ENCODE measurements around the gene CFAP46. TPM values are rescaled to one million over a fixed set of nuclear protein-coding genes. Genes with fewer than 3 reads are reported as not detected.
"Not testable (repeated sequence)": the region's sequence is repeated elsewhere in the genome, so short reads cannot be mapped to it uniquely, and the experiment has no call there.

The CFAP46 gene
- total RNA-seq, 1 donor, result under 0.01 TPM

GRCh38 chr10:132931258-132932250, 10.8 kb downstream of the CFAP46 start:
- not testable (repeated sequence) for DNase-seq (ENCODE audit: low read depth in 2 of 3, low spot score in 2 of 3)

- DNase-seq (ENCODE audit: low read depth in 2 of 3, low spot score in 2 of 3), result not testable (repeated sequence)
These were observed 11.7 kb downstream of the CFAP46 start for GRCh38 chr10:132930701-132931100.

DNA sequence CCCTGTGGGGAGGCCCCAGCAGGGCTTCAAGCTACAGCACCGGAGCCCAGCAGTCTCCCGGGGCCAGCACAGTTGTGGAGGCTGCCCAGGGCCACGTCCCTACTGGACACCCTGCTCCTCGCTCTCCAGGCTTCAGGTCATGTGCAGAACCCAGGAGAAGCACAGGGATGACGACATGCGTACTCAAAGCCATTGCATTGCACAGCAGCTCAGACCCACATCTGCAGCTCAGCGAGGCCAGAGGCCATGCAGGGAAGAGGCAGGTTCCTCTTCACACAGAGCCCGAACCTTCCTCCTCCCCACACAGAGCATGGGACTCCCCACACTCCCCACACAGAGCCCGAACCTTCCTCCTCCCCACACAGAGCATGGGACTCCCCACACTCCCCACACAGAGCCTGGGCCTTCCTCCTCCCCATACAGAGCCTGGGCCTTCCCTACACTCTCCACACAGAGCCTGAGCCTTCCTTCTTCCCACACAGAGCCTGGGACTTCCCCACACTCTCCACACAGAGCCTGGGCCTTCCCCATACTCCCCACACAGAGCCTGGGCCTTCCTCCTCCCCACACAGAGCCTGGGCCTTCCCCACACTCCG, 12.3 kb downstream of the CFAP46 start:
- DNase-seq (ENCODE audit: low read depth in 2 of 3, low spot score in 2 of 3), result no peak

GRCh38 chr10:132929480-132929879, 12.9 kb downstream of the CFAP46 start:
- DNase-seq (ENCODE audit: low read depth in 2 of 3, low spot score in 2 of 3), result no peak

- no peak for DNase-seq (ENCODE audit: low read depth in 2 of 3, low spot score in 2 of 3)
These were observed 14.1 kb downstream of the CFAP46 start for GRCh38 chr10:132928261-132928660.

GRCh38 chr10:132927824-132928223, 14.5 kb downstream of the CFAP46 start:
- DNase-seq (ENCODE audit: low read depth in 2 of 3, low spot score in 2 of 3), result no peak

GRCh38 chr10:132926777-132927650, 15.4 kb downstream of the CFAP46 start:
- no peak for DNase-seq (ENCODE audit: low read depth in 2 of 3, low spot score in 2 of 3)

DNA sequence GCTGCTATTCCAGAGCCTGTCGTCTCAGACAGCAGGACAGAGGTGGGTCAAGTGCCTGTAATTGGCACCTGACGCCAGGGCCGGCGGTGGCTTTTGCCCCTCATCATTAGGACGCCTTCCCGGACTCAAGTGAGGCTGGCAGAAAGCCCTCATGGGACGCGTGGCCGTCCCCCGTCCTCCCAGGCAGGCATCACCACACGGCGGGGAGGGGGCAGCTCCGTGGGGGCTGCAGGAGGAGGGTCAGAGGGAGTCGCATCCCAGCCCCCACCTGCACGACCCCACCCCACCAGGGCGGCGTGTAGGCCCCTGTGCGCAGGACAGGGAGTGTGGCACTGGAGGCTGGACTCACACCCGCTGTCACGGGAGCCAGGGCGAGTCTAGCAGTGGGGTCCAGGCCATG, 16.3 kb downstream of the CFAP46 start:
- no peak for DNase-seq (ENCODE audit: low read depth in 2 of 3, low spot score in 2 of 3)

DNA sequence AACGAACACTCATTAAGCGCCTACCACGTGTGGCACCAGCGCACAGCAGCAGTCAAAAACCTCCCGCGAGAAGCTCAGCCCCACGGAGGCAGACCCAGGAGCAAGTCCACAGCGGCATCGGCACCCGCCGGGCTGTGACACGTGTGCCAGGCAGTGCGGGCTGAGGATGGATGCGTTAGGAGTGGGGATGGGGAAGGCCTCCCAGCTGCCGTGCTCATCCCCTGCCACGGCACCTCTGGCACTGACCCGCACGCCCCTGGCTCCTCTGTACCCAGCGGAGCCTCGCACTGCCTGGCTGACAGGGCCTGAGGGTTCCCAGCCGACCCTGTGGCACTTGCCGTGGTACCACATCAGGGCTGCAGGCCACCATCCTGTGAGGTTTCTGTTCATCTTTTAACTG, 16.8 kb downstream of the CFAP46 start:
- no peak for DNase-seq (ENCODE audit: low read depth in 2 of 3, low spot score in 2 of 3)

DNA sequence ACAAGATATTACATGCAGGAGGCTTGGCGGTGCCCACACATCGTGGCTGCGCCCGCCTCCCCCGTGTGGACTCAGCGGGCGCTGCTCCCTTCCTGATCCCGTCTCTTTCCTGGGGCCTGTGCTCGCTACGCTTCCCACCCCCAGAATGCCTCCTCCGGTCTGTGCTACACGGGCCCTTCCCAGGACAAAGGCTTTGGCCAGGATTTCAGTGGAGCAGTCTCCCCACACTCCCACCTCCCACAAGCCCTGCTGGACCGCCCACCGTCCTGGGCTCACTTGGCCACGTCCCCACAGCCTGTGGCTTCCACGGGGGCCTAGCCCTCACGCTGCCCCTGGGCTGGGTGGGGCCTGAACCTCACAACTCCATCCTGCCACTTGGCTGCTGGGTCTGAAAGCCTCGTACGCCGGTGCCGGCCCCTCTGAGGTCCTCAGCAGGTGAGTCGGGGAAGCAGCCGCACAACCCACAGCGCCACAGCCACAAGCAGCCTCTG, 17.3 kb downstream of the CFAP46 start:
- DNase-seq (ENCODE audit: low read depth in 2 of 3, low spot score in 2 of 3), result no peak

DNA sequence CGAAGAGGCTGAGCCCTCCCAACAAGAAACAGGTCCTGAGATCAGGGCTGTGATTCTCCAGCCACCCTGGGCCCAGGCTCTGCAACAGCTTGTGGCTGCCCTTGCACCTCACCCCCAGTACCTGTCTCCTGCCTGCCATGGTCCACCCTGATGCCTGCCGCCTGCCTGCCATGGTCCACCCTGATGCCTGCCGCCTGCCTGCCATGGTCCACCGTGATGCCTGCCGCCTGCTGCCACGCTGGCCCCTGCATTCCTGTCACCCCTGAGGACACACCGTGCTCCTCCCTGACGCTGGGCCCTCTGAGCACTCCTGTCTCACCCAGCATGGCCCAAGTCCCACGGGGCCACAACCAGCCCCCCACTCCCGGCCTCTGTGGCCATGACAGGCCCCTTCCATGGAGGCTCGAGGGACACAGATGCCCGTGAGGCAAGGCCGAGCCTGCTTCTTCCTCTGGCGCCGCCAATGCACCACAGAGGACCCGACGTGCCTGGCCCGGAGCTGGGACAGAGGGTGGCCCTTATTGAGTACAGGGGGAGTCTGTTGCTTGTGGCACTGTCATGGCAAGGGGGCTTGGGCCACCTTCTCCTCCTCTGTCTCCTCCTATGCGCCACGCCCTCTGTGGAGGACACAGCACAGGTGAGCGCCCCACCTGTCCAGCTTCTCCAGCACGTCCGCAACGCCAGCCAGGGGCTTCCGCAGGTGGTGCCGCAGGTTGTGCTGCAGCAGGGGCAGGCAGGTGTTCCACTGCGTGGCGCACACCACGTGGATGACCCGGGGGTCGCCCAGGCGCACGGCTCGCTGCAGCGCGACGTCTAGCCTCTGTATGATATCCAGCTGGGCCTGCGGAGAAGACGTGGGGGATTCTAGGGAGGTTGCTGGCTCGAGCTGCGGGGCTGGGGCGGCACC, 18.1 kb downstream of the CFAP46 start:
- no peak for DNase-seq (ENCODE audit: low read depth in 2 of 3, low spot score in 2 of 3)

DNA sequence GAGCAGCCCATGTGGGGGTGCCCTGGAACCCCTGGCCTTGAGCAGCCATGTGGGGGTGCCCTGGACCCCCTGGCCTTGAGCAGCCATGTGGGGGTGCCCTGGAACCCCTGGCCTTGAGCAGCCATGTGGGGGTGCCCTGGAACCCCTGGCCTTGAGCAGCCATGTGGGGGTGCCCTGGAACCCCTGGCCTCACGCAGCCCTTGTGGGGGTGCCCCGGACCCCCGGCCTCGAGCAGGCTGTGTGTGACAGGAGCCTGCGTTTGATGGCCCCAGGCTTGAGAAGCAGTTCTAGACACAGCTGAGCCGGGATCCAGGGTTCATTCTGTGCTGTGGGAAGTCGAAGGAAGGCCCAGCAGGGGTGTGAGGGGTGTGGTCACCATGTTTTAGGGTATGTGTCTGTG, 19.0 kb downstream of the CFAP46 start:
- DNase-seq (ENCODE audit: low read depth in 2 of 3, low spot score in 2 of 3), result not testable (repeated sequence)

DNA sequence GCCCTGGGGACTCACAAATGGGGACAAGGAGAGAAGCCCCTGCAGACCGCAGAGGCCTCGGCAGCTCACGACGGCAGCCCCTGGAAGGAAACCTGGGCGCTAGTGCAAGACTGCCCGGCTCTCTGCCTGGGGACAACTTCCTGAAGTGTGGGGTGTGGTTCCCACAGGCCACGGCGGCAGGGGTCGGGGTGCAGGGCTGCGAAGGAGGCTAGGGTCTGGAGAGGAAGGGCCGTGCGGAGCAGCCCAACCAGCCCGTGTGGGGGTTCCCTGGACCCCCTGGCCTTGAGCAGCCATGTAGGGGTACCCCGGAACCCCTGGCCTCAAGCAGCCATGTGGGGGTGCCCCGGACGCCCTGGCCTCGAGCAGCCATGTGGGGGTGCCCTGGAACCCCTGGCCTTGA, 19.5 kb downstream of the CFAP46 start:
- no peak for DNase-seq (ENCODE audit: low read depth in 2 of 3, low spot score in 2 of 3)

- no peak for DNase-seq (ENCODE audit: low read depth in 2 of 3, low spot score in 2 of 3)
These were observed 20.3 kb downstream of the CFAP46 start for GRCh38 chr10:132921818-132922807.

DNA sequence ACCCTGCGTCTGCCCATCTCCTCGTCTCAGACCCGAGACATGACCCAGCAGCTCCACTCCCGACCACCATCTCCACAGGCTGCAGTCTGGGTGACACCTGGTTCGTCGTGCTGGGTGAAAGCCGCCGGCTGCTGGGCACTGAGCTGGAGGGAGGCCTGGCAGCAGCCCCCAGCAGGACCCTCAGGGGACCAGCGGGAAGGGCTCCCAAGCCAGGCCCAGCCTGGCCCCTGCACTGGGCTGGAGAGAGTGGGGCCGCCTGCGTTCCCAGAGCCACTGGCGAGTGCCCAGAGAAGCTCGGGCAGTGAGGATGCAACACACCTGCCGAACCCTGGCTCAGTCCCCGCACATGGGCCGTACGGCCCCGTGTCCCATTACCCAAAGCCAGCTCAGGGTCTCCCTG, 21.3 kb downstream of the CFAP46 start:
- no peak for DNase-seq (ENCODE audit: low read depth in 2 of 3, low spot score in 2 of 3)

DNA sequence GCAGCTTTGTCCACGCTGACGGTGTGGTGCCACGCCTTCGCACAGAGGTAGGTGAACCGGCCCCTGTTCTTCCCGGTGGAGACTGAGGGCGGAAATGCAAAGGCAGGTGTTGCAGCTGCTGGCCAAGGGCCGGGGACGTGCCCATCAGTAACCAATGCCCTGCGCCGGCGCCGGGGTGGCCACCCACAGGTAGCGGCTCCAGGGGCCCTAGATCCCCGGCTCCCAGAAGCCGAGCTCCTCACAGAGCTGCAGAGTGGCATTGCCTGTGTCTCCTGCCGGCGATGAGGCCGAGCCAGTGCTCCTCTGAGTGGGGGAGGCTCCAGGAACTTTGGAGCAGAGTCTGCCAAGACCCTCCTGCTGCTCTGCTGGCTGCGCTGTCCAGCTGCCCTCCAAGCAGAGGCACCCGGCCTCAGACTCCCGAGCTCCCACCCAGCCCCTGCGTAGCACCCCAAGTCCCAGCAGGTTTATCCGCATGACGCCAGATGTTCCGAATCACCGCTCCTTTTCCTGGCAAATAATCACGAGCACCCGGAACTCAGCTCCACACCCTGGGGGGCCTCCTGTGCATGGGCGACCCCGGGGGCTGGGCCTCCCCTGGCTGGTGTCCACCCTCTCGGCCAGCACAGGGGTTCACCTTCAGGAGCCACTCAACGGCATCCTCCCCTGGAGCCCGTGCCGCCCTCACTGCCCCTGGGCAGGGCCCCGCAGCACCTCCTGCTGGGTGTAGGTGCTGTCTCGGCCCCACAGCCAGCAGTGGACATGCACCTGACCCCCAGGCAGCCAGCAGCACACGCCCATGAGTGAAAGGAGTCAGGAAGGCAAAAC, 22.1 kb downstream of the CFAP46 start:
- no peak for DNase-seq (ENCODE audit: low read depth in 2 of 3, low spot score in 2 of 3)

DNA sequence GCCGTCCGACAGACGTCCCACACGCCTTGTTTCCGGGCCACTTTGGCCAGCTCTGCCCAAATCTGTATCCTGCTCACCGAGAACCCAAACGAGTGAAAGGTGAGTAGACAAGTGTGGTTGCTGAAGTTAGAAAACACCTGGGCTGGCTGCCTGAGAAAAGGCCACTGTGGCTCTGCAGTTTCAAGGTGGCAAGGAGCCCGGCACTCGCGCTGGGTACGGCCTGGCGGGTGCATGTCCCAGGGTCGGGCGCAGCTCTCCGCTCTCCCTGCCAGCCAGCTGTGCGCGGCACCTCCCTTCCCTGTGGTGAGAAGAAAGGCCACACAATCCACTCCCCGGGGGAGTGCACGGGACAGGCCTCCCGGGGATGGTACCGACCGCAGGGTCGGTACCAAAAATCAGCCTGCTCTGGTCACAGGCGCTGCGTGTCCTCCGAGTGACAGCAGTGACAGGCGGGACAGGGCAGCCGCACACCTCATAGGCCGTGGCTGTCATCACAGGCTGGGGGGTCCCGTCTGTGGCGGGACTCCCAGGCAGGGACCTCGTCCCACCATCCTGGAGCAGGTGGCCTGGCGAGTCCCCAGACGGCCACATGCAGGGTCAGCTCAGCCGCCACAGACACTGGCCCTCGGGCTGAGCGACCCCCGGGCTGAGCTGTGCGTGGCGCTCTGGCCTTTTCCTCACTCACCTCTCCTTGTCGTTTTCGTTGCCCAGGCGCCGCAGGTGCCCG, 22.8 kb downstream of the CFAP46 start:
- DNase-seq (ENCODE audit: low read depth in 2 of 3, low spot score in 2 of 3), result no peak
